ENCODE measurements around the gene MSTO1.
"Not testable (repeated sequence)": the region's sequence is repeated elsewhere in the genome, so short reads cannot be mapped to it uniquely, and the experiment has no call there.

MSTO1 gene

DNA sequence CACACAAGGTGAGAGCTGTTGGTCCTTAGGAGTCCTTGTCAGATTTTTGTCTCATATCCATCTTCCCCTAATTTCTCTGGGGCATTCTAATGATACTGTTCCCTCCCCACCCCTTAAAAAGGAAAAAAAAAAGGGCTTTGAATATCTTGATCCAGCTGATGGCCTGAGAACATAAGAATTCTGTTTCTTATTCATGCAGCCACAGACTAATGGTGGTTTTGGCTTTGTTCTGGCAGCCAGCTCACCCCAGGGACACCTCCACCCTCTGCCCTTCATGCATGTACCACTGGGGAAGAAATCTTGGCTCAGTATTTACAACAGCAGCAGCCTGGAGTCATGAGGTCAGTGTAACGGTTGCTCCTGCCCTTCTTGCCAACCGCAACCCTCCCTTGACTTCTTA is 3.2 kb downstream of the MSTO1 start:
- not testable (repeated sequence) for DNase-seq (ENCODE audit: low spot score)

DNA sequence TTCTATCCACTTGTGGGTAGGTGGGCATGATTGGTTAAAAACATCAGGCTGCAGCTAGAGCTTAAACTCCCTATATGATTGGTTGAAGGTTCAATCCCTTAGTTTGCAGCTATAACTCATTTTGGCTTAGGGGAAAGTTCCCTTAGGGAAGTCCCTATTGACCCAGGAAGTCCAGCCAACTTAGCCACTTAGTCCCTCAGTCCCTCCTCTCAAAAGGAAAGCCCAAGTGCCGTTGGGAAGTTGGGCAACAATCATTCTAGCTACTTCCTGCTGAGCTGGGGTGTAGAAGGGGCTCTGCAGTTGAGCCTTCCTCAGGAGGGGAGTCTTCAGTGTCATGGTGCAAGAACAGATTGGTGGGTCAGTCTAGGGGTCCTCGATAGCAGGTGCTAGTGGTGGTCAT is 12.2 kb downstream of the MSTO1 start:
- no peak for DNase-seq (ENCODE audit: low spot score)

DNA sequence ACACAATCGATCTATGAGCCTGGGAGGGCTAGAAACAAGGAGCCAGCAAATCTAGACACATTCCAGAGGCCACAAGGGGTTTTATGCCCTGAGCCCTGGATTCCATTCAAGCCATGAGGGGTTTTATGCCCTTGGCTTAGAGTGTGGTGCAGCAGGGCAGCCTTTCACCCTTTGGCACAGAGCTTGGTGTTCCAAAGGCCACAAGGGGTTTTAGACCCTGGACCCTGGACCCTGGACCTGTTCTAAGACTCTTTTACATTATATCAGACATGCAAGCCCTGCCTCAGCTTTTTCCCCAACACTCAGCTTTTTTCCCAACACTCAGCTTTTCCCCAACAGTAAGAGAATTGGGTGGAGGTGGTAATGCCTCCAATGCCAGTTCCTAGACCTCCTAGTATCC is 13.3 kb downstream of the MSTO1 start:
- no peak for DNase-seq (ENCODE audit: low spot score)

DNA sequence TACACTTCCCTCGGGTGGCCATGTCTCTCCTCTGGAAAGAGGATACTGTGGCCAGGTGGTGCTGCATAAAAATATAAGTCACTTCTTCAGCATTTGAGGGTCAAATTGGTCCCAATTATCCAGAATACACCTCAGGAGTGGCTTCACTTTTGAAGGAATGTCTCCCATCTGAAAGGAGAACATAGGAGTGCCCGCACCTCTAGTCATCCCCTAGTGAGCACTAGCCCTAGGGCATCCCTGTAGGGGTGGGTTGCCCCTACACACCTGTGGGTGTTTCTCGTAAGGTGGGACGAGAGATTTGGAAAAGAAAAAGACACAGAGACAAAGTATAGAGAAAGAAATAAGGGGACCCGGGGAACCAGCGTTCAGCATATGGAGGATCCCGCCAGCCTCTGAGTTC is 16.4 kb downstream of the MSTO1 start:
- DNase-seq (ENCODE audit: low spot score): not testable (repeated sequence)

DNA sequence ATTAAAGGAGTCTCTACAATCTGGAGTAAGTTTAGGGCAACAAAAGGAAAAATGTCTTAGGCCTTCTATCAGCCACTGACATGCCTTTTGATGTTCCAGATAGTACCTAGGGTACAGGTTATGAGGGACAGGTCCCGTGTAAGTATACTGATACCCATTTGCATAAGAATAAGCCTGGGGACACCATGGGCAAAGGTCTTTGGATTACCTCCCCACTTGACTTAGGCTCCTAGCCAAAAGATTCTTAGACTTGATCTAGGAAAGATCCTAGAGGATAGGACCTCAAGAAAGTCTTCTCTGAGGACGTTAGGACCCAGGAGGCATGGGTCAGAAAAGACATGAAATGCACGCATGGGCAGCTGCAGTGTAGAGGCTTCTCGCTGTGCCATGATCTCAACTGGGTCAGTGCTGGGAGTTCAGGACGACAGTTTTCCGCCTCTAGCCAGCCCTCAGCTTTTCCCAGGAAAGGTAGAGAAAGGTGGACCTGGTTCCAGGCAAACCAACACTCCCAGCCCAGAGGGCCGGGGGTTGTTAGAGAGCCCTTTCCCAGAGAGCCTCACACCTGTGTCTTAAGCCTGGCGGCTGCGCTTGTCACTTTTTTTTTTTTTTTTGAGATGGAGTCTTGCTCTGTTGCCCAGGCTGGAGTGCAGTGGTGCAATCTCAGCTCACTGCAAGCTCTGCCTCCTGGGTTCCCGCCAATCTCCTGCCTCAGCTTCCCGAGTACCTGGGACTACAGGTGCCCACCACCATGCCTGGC is 26.6 kb downstream of the MSTO1 start:
- DNase-seq (ENCODE audit: low spot score): no peak

DNA sequence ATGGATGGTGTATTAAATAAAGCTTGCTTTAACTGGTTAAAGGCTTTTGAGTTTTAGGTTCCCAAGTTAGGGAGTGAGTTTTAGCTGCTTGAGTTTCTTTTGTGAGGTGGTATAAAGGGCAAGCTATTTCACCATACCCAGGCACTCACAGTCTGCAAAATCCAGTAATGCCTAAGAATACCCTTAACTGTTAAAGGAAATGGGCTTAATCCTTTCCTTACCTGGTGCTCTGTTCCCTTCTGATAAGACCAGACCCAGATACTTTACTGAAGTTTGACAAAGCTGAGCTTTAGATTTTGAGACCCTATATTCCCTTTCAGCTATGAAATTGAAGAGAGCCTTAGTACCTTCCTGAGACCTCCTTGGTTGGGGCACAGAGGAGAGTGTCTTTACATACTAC is 30.3 kb downstream of the MSTO1 start:
- DNase-seq (ENCODE audit: low spot score): no peak

DNA sequence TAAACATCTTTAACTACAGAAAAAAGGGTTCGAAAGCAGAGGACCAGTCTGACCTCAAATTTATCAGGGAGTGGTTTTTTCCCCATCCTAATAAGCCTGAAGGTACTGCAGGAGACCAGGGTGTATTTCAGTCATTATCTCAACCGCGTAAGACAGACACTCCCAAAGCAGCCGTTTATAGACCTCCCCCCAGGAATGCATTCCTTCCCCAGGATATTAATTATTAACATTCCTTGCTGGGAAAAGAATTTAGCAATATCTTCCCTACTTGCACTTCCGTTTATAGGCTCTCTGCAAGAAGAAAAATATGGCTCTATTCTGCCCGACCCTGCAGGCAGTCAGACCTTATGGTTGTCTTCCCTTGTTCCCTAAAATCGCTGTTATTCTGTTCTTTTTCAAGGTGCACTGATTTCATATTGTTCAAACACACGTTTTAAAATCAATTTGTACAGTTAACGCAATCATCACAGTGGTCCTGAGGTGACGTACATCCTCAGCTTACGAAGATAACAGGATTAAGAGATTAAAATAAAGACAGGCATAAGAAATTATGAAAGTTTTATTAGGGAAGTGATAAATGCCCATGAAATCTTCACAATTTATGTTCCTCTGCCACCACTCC is 32.7 kb downstream of the MSTO1 start:
- not testable (repeated sequence) for DNase-seq (ENCODE audit: low spot score)

DNA sequence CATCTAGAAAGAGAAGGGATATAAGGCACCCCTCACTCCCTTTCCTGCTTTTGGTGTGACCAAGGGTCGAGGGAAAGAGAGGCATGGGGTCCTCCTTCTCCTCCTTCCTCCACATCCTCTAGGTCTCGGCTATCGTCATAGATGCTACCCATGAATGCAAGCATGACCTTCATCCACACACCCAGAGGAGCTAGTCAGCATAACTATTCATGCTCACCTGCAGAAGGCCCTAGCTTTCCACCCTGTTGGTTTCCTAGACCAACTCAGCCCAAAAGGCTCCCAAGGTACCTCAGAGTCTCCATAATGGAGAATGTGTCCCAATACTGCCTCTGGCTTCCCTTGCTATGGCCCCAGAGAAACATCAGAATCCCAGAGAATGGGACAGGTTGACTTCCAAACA is 33.2 kb downstream of the MSTO1 start:
- no peak for DNase-seq (ENCODE audit: low spot score)

DNA sequence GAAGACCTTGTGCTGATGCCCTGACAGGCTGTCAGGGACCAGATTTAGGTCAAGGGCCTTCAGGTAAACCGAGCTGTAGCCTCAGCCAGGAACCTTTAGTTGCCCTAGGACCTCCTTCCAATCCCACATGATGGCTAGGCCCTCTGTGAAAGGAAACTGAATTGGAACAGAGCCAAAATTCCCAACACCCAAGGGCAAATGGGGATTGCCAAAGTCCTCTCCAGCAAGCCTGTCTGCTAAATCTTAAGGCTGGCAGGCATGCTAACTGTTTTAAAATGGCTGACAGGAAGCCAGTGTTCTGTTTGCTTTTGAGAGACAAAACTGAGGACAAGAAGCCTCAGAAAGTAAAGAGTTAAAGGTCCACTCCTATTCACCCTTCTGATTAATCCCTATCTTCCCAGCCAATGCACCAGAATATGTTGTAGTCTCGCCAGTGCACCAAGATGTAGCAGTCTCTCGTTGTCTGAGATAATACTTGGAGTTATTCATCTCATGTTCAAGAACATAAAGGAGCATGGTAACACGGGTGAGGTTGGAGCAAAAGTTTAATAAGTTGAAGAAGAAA is 35.1 kb downstream of the MSTO1 start:
- DNase-seq (ENCODE audit: low spot score): no peak

DNA sequence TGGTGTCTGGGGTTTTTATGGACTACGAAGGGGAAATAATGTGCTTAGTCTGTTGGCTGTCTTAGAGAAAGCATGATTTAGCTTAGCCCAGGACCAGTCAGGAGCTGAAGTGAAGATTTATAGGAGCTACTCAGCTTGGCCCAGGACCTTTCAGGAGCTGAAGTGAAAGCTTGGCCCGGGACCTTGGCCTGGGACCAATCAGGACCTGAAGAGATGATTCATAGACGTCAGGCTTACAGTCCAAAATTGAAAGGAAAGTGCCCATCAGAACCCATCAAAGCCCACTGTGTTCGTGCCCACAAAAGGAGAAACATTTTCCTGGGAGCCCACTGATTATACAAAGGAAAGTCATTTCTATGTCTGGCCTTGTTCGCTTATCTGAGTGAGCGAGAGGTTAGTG is 35.6 kb downstream of the MSTO1 start:
- no peak for DNase-seq (ENCODE audit: low spot score)

DNA sequence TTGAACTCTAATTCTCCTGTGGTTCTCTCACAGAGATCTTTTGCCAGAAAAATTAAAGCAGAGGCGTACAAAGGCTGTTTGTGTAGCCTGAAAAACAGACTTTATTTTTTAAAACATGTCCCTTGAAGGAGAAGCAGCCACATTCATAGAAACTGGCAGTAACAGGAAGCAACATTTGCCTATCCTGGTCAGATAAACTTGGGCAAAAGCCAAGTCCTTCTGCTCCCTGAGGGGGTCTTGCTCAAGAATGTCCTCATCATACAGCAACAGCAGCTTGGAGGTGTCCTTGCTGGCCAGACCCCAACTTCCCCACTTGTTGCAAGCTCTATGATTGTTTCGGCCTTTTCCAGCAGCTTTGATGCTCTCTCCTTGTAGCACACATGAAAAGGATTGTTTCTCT is 36.3 kb downstream of the MSTO1 start:
- DNase-seq (ENCODE audit: low spot score): no peak

DNA sequence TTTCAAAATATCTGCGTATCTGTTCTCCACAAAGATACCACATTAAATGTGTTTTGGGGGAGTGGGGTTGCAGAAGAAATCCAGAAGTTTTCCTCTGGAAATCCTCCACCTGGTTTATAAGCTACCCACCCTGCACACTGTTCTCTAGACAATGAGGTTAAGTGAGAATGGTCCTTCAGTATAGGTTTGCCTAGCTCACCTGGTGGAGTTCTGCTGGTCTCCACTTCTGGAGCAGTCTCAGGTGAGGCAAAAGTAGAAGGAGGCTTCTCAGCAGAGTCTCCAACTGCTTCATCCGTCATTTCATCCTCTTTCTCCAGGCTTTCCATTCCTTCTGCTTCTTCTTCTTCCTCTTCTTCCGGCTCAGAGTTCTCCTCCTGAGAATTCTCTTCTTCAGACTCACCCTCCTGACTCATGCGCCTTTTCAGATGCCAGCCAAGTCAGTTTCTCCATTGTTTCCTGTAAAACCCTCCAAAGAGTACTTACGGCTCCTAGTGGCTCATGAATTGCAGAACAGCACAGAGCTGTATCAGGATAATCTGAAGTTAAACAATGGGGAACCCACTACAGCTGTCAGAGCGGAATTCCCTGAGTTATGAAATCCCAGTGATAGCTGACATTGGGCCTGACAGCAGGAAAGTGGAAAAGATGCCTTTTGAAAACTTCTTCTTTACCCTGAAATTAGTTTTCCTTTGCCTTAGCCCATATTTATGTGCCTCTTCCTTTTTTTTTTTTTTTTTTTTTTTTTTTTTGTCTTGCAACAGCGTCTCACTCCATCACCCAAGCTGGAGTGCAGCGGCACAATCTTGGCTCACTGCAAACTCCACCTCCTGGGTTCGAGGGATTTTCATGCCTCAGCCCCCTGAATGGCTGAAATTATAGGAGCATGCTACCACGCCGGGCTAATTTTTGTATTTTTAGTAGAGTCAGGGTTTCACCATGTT is 38.5 kb downstream of the MSTO1 start:
- DNase-seq (ENCODE audit: low spot score): no peak

DNA sequence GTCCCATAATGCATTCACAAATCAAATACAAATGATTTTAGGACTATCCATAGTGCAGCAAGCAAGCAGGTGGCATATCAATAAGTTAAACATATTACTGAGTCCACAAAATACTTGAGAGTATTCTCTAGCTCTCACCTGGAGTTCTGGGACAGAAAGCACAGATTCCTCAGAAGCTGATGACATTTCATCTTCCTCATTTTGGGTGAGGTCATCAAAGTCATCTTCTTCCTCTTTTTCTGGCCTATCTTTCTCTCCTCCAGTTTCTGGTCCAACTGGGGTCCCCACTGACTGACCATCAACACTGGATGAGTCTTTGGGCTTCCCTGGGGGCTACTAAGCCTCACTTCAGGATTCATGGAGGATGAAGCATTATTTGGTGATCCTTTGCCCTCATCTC is 39.7 kb downstream of the MSTO1 start:
- no peak for DNase-seq (ENCODE audit: low spot score)

DNA sequence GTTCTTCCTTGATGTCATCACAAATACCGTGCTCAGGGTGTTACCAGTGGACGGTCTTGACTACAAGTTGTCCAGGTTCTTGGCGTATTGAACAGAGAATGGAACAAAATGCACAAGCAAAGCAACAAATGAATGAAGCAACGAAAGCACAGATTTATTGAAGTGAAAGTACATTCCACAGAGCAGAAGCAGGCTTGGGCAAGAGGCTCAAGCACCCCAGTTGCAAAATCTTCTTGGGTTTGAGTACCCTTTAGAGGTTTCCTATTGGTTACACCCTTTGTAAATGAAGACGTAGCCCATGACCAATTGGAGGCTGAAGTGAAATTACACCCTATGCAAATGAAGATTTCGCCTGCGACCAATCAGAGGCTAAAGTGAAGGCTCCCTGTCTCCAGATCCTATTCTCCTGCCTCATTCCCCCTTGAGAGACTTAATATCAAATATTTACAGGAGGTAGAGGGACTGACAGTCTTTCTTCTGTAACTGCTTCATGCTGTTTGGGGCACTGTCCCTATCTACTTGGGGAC is 40.3 kb downstream of the MSTO1 start:
- no peak for DNase-seq (ENCODE audit: low spot score)

DNA sequence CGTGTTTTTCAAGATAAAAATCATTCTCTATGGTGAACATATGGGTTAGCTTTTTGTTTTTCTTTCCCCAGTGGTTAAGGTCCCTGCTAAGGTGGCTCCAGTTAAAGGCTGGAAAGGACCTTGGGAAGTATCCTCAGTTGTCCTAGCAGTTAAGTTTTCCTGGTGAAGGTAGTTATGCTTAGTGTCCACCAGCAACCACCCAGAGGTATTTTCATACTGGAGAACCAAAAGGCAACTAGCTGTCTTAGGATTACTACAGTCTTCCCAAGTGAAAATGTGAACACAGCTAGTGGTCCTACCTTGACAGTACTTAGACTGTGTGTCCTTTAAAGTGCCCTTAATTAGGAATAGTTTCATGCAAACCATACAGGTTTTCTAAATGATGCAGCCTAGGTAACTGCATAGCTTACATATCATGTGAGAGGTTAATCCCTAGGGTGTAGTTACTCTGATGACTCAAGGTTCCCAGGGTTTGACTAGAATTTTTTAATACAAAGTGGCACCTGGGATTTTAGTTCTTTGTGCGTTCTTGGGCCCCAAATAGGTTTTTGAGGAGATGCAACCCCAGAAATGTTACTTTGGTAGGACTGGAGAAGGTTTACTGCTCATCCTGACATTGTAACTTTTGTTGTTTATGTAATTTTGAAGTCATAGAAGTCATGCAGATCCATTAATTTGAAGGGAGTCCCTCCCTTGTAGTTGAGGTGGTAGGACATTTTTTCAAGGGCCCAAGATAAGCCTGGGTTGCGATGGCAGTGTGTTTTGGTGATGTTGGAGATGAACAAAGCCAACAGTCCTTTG is 42.0 kb downstream of the MSTO1 start:
- DNase-seq (ENCODE audit: low spot score): no peak

DNA sequence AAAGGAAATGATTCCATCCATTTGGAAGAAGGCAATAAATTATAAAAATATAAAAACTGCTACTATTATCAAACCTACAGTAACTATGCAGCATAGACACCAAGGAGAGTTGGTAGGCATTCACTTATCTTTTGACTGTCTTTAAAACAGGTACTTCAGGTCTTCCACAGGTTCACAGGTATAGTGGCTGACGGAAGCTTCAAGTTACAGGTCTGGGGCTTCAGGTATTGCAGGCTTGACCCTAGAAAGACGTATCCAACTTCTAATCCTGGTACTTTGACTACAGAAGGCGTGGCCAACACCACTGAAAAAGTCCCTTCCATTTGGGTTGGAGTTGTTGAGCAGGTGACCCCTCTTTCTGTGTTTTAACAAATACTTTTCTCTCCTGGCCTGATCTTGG is 42.9 kb downstream of the MSTO1 start:
- DNase-seq (ENCODE audit: low spot score): no peak

DNA sequence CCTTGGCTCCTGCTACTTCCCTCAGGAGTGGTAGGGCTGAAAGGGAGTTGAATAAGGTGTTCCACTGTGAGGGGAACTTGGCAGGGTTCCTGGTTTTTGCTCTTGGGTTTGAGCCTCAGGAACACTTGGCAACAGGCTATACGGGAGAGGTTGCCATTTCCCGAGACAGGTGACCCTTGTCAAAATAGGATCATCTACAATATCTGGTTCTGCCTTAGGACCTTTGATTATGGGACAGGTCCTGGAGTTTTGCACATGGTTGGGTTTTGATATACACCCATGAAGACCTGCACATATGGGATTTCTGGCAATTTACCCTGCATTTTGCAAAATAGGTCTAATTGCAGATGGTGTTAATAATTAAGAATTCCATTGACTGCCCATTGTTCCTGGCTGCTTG is 47.4 kb downstream of the MSTO1 start:
- no peak for DNase-seq (ENCODE audit: low spot score)

DNA sequence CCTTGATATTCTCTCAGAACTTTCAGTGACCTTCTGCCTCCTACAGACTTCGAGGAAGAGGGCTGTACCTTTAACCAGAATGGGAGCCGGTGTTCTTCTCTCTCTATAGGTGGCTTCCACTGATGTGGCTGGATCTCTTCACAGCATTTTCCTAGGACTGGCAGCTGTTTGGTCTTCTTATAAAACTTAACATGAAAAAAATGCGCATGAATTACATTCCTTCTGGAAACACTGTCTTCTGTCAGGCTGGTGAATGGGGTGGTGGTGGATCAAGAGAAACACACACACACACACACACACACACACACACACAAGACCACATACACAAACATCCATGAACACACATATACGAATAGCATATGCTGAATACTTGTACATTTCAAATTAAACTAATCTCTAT is 51.2 kb downstream of the MSTO1 start:
- DNase-seq (ENCODE audit: low spot score): not testable (repeated sequence)
